ENCODE results near the gene ADGB.

The ADGB gene

DNA sequence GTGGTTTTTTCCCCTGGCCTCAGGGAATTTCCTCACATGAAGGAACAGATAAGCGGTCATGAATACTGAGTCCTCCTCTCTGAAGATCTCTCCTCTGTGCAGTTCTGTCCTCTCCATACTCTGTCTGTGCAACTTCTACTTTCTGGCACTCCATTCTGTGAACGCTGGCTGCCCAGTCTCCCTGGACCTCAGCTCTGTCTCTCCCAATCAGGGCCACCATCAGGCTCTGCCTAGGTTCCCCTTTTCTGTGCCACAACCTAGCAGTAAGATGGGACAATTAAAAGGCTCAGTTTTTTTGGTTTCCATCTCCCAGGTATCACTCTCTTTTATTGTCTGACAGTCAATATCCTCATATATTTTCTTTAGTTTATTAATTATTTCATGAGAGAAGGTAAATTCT lies 4.8 kb upstream of the ADGB start:
- Mint-ChIP-seq H3K9me3 (no peaks in the 10 kb centered on the region), H3K4me1 (no peaks in the 10 kb centered on the region)

DNA sequence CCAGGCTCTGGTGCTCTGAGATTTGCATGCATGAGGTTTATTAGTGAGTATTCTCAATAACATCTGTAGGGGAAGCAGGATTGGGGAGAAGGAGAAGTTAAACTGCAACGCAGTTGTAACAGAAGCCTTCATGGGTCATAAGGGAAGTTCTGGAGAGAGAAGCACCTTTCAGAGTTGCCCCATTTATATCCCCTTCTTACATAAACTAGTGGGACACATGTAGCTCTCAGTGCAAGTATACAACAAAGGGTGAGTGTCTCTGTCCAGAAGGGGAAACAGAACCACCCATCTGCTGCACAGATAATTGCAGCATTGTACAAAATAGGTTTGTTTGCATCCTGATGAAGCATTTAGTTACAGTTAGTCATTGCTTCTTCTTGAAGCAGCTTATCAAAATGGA lies 4.3 kb upstream of the ADGB start:
- Mint-ChIP-seq H3K27ac (no peak overlapping the region), H3K4me1 (no peaks in the 10 kb centered on the region), H3K36me3 (no peaks in the 10 kb centered on the region), H3K27me3 (peaks cover 14% of the 10 kb centered on the region), H3K9me3 (no peaks in the 10 kb centered on the region), H3K4me3 (no peak overlapping the region)
- CTCF ChIA-PET = no interaction called here
- no peak for DNase-seq

More for the DNA sequence above, 4.8 kb upstream of the ADGB start:
- no peaks in the 10 kb centered on the region for H3K36me3 Mint-ChIP-seq
- H3K27me3 Mint-ChIP-seq = peaks cover 10% of the 10 kb centered on the region
- no peak for DNase-seq
- H3K27ac Mint-ChIP-seq = no peak overlapping the region
- no peak overlapping the region for H3K4me3 Mint-ChIP-seq
- CTCF ChIA-PET = no interaction called here

DNA sequence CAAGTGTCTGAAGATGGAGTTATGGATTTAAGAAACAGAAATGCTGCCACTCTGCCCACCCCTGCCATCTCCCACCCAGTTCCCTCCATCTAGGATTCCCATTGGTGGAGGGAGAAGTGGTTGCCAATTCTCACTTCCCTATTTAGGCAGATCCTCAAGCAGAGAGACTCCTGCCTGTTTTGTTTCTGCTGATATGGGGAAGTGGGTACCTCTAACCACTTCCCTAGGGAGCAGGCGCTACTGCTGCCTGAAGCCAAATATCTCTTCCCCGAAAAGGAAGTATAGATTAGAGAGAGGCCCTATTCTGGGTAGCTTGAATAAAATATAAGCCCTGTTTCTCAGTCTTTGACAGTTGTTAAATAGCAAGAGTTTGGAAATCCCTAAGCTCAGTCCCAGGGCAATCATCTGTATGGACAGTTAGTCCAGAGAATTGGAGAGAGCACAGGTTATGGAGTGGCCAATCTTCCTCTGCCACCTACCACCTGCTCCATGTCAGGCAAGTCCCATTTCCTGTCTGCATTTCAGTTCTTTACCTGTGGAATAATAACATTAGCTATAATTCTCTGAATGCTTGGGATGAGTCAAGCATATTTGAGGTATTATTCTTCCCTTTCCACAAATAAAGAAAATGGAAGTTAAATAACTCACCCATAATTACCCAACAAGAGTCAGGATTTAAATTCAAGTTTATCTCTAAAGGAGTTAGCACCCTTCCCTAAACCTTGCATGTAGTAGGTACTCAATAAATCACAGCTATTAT lies 2.6 kb upstream of the ADGB start:
- H3K36me3 Mint-ChIP-seq = no peaks in the 10 kb centered on the region
- no peak overlapping the region for H3K4me3 Mint-ChIP-seq
- H3K9me3 Mint-ChIP-seq = no peaks in the 10 kb centered on the region
- peaks cover 14% of the 10 kb centered on the region for H3K27me3 Mint-ChIP-seq
- H3K27ac Mint-ChIP-seq = no peak overlapping the region
- no peaks in the 10 kb centered on the region for H3K4me1 Mint-ChIP-seq
- DNase-seq = no peak
- CTCF ChIA-PET = no interaction called here

DNA sequence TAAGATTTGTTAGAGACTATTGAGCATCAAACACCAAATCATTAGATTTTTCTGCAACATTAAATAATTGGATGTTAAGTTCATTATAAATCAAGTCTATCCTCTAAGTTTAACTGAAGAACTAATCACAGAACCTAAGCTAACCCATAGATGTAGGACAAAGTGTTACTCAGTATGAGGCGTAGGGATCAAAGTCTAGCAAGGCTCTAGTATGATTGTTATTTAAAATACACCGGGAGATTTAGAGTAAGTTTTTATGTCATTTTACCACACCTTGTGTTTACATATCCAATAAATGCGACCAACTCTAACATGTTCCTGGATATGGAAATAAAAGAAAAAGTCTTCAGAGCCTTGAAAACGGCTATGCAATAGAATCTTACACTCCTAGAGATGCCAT lies 2.6 kb downstream of the ADGB start:
- CTCF ChIA-PET = no interaction called here
- Mint-ChIP-seq H3K27me3 (peaks cover 7% of the 10 kb centered on the region), H3K4me3 (no peak overlapping the region), H3K9me3 (no peaks in the 10 kb centered on the region), H3K27ac (no peak overlapping the region), H3K4me1 (no peaks in the 10 kb centered on the region), H3K36me3 (no peaks in the 10 kb centered on the region)
- no peak for DNase-seq

DNA sequence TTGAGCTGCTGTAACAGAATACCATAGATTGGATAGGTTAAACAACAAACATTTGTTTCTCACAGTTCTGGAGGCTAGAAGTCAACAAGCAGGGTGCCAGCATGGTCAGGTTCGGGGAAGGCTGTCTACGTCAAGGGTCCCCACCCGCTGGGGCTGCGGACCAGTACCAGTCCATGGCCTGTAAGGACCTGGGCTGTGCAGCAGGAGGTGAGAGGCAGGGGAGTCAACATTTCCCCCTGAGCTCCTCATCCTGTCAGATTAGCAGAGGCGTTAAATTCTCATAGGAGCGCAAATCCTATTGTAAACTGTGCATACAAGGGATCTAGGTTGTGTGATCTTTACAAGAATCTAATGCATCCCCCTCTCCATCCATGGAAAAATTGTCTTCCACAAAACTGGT lies 3.8 kb downstream of the ADGB start:
- no peak overlapping the region for H3K4me3 Mint-ChIP-seq
- H3K27me3 Mint-ChIP-seq = peaks cover 7% of the 10 kb centered on the region
- H3K36me3 Mint-ChIP-seq = no peaks in the 10 kb centered on the region
- H3K4me1 Mint-ChIP-seq = no peaks in the 10 kb centered on the region
- no peaks in the 10 kb centered on the region for H3K9me3 Mint-ChIP-seq
- H3K27ac Mint-ChIP-seq = no peak overlapping the region
- no peak for DNase-seq
- CTCF ChIA-PET = no interaction called here

DNA sequence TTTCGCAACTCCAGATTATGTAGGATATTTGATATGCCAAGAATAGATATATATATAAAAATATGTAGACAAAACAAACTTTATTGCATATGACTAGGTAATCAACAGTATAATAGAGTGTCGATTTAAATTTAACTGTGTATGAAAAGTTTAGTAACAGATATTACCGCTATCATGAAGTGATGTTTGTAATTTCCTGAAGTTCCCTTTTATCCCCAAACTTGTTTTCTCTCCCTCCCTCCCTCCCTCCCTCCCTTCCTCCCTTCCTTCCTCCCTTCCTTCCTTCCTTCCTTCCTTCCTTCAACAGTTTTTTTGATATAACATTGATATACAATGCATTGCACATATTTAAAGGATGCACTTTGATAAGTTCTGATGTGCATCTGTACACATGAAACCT lies 15.2 kb downstream of the ADGB start:
- no peak for DNase-seq
- Mint-ChIP-seq H3K4me1 (no peaks in the 10 kb centered on the region), H3K36me3 (no peaks in the 10 kb centered on the region), H3K4me3 (no peak overlapping the region), H3K27ac (no peak overlapping the region), H3K9me3 (no peaks in the 10 kb centered on the region), H3K27me3 (no peaks in the 10 kb centered on the region)
- CTCF ChIA-PET = no interaction called here

DNA sequence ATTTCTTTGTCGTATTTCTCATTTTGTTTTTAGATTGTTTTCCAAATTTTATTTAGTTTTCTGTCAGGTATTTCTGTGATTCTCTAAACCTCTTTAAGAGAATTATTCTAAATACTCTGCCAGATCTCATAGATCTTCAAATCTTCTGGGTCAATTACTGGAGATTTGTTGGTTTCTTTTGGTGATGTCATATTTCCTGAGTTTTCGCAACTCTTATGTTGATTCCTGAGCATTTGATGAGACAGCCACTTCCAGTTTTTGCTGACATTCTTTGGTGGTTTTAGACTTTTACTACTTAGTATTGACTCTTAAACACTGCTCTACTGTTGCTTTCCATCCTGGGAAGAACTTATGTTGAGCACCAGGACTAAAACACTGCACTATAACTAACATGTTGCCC lies 21.9 kb downstream of the ADGB start:
- Mint-ChIP-seq H3K4me3 (no peak overlapping the region), H3K27ac (no peak overlapping the region), H3K36me3 (no peaks in the 10 kb centered on the region), H3K4me1 (no peaks in the 10 kb centered on the region), H3K9me3 (no peaks in the 10 kb centered on the region), H3K27me3 (no peaks in the 10 kb centered on the region)
- no peak for DNase-seq
- CTCF ChIA-PET = no interaction called here

DNA sequence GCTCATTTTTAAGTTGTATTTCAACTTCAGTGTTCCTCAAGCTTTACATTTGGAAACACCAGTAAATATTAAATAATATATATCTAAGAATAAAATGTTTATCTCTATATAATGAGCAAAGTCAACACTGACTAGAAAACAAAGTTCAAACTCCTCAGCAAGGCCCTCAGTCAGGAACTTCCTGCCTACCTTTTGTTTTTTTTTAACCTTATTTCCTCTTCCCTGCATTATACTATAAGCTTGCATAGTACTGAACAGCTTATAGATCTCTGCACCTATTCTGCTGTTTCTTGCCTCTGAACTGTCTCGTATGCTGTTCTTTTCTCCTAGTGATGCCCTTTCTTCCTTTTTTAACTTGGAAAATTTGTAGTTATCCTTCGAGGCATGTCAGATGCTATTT lies 29.6 kb downstream of the ADGB start:
- DNase-seq = no peak
- no peaks in the 10 kb centered on the region for H3K9me3 Mint-ChIP-seq
- CTCF ChIA-PET = no interaction called here
- H3K27me3 Mint-ChIP-seq = no peaks in the 10 kb centered on the region
- no peak overlapping the region for H3K27ac Mint-ChIP-seq
- no peaks in the 10 kb centered on the region for H3K36me3 Mint-ChIP-seq
- H3K4me3 Mint-ChIP-seq = no peak overlapping the region
- no peaks in the 10 kb centered on the region for H3K4me1 Mint-ChIP-seq

DNA sequence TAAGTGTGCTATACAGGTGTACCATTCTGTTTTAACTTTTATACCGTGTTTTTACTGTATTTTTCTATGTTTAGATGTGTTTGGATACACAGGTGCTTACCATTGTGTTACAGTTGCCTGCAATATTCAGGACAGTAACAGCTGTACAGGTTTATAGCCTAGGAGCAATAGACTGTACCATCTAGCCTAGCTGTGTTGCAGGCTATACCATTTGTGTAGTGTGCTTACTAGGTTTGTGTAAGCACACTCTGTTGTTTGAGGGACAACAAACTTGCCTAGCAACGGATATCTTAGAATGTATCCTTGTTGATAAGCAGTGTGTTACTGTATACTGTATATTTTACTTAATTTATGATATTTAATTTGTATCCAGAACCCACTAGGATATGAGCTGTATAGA lies 35.2 kb downstream of the ADGB start:
- Mint-ChIP-seq H3K4me1 (no peaks in the 10 kb centered on the region), H3K36me3 (no peaks in the 10 kb centered on the region), H3K27ac (no peak overlapping the region), H3K4me3 (no peak overlapping the region), H3K27me3 (no peaks in the 10 kb centered on the region), H3K9me3 (no peaks in the 10 kb centered on the region)
- no peak for DNase-seq
- CTCF ChIA-PET = no interaction called here

DNA sequence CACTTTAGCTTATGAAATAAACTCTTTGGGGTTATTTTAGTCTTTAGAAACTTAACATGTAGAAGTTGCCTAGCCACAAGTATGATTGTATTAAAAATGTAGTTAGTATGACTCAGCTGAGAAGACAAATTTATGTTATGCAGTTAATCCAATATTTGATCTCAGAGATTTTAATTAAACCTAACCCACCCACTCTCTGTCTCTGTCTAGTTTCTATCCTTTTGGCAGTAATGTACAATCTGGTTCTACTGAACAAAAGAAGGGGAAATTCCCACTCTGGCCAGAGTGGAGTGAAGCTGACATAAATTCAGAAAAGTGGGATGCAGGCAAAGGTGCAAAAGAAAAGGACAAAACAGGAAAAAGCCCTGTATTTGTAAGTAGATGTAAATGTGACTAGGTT lies 36.4 kb downstream of the ADGB start:
- Mint-ChIP-seq H3K27ac (no peak overlapping the region), H3K4me3 (no peak overlapping the region), H3K9me3 (no peaks in the 10 kb centered on the region), H3K4me1 (no peaks in the 10 kb centered on the region), H3K27me3 (no peaks in the 10 kb centered on the region), H3K36me3 (no peaks in the 10 kb centered on the region)
- DNase-seq = no peak
- CTCF ChIA-PET = no interaction called here

DNA sequence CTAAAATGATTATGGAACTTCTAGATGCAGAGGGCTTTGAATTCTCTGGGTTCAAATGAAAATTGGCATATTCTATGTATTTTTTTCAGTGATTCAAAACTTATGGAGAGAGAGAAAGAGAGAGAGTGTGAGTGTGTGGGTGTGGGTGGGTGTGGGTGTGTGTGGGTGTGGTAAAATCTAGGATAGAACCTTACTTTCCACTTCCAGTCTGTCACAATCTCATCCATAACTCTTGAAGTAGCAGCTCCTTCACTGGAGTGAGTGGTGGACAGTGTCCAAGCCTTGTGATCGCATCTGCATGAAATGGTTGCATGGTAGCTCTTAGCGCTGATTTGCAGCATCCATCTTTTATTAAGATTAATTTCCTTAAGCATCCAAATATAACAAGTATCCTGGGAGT lies 37.7 kb downstream of the ADGB start:
- CTCF ChIA-PET = interaction anchor here (0.6 kb wide), 1 partner anchor 14 kb away, joined by 3 read pairs; no protein-coding TSS in a partner anchor
- Mint-ChIP-seq H3K9me3 (no peaks in the 10 kb centered on the region), H3K27ac (no peak overlapping the region), H3K36me3 (no peaks in the 10 kb centered on the region), H3K4me3 (no peak overlapping the region), H3K27me3 (no peaks in the 10 kb centered on the region), H3K4me1 (no peaks in the 10 kb centered on the region)
- no peak for DNase-seq

DNA sequence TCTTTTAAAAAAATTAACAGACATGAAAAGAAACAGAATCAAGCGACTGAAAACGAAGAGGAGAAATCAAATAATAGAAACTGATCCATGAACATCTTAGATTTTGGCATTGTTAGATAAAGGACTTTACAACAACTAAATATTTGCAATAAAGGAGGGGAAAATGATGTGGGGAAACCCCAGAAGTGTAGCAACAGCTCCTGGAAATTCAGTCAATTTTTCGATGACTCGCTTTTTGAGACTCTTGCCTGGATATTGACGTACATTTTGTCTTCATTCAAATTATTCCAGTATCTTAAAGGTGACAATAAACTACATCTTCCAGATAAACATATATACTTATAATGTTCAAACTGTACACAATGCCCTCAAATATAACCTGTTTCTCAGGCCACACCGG lies 44.1 kb downstream of the ADGB start:
- CTCF ChIA-PET = no interaction called here
- Mint-ChIP-seq H3K4me3 (no peak overlapping the region), H3K4me1 (no peaks in the 10 kb centered on the region), H3K9me3 (no peaks in the 10 kb centered on the region), H3K27ac (no peak overlapping the region), H3K36me3 (no peaks in the 10 kb centered on the region), H3K27me3 (no peaks in the 10 kb centered on the region)
- DNase-seq = no peak

DNA sequence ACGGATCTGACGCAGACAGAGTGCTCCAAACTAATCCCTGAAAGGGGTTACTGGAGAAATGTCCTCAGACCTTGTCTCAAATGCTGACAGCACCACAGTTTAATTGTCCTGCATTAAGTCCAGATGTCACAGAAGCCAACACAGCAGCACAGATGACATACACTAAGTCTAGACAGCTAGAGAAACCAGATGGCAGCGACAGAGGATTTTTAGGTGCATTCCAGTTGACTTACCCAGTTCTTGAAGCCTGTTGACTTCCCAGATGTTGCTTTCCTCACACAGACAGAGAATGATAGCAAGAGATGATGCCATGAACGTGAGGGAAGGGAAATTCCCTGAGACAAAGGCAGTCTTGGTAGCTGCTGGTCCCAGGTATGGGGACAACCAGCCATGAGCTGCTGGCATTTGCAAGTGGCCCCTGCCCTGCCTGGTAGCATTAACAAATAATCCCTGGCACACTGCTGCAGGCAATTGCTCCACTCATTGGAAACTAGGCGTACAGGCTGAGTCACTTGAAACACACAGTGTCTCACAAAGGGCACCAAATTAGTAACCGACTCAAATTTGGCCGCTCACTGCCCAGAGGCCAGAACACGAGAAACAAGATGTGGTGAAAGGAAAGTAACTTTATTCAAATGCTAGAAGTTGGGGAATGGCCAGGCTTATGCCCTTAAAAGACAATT lies 52.2 kb downstream of the ADGB start:
- Mint-ChIP-seq H3K9me3 (no peaks in the 10 kb centered on the region), H3K4me3 (no peak overlapping the region), H3K27me3 (no peaks in the 10 kb centered on the region), H3K36me3 (no peaks in the 10 kb centered on the region), H3K27ac (no peak overlapping the region), H3K4me1 (no peaks in the 10 kb centered on the region)
- no peak for DNase-seq
- CTCF ChIA-PET = interaction anchor here (0.9 kb wide), 1 partner anchor 14 kb away, joined by 3 read pairs; no protein-coding TSS in a partner anchor

DNA sequence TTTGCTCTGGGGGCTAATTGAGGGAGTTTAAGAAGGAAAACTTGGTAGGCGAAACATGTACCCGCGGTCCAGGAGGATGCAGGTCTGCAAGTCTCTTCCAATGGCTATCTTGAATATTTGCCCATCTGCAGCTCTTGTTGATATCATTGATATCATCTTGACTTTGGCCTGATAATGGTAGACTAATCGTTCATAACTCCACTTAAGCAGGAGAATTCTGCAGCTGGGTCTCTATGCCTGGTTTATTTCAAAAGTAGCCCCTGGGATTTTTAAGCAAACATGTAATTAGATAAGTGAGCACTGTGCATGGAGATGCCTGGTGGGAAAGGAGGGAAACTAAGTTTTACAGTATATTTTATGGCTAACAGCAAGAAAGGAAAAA lies 52.7 kb downstream of the ADGB start:
- Mint-ChIP-seq H3K27me3 (no peaks in the 10 kb centered on the region), H3K27ac (no peak overlapping the region), H3K9me3 (no peaks in the 10 kb centered on the region), H3K36me3 (no peaks in the 10 kb centered on the region), H3K4me1 (no peaks in the 10 kb centered on the region), H3K4me3 (no peak overlapping the region)
- CTCF ChIA-PET = no interaction called here
- no peak for DNase-seq

DNA sequence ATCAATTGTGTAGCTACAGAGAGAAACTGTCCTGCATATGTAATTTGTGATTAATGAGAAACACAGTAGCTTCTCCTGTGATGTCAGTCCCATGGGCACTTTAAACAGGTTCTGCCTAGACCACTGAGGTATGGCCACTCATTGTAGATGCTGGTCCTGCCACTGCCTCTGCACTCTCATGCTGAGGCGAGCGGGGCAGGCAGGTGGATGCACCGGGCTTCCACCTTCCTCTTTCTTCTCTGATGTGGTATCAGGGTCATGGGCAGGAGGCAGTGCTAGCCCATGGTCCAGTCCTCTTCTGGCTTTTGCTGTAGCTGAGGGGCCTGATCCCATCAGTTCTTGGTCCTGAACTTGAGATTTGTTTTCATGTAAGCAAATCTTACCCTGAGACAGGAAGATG lies 58.7 kb downstream of the ADGB start:
- Mint-ChIP-seq H3K4me3 (no peak overlapping the region), H3K9me3 (no peaks in the 10 kb centered on the region), H3K36me3 (no peaks in the 10 kb centered on the region), H3K4me1 (no peaks in the 10 kb centered on the region), H3K27ac (no peak overlapping the region), H3K27me3 (no peaks in the 10 kb centered on the region)
- no peak for DNase-seq
- CTCF ChIA-PET = no interaction called here

Measured in activated naive CD4-positive, alpha-beta T cell treated with anti-CD3 and anti-CD28 coated beads, Interleukin-2, amount 10 ng/mL, durations not matched to agents 7 days and 5 days (primary cell).